Chondrocyte (in vitro differentiated cells): Measurements from ENCODE around the gene POFUT1. TPM values are rescaled to one million over a fixed set of nuclear protein-coding genes. Genes with fewer than 3 reads are reported as not detected.

Experiments used
- DNase-seq: peaks from one replicate; pipeline ENCODE4 v3.0.0; 2021; ENCODE audit warnings: mixed read lengths, low spot score
- H3K27ac Mint-ChIP-seq: one replicate; pipeline ENCODE4 v1.8.0; 2021; ENCODE audit warnings: mild to moderate bottlenecking, moderate library complexity, mixed read lengths; ENCODE audit not compliant: unreplicated experiment
- H3K27me3 Mint-ChIP-seq: 2 replicates; pipeline ENCODE4 v1.8.0; 2021; ENCODE audit warnings: low read depth, mixed read lengths
- H3K36me3 Mint-ChIP-seq: 2 replicates; pipeline ENCODE4 v1.8.0; 2021; ENCODE audit warnings: low read depth, mixed read lengths
- H3K4me1 Mint-ChIP-seq: 2 replicates; pipeline ENCODE4 v1.8.0; 2021; ENCODE audit warnings: low read depth, mild to moderate bottlenecking, mixed read lengths
- H3K4me3 Mint-ChIP-seq: one replicate; pipeline ENCODE4 v1.8.0; 2021; ENCODE audit warnings: mild to moderate bottlenecking, moderate library complexity, mixed read lengths; ENCODE audit not compliant: unreplicated experiment
- H3K9me3 Mint-ChIP-seq: 2 replicates; pipeline ENCODE4 v1.8.0; 2021; ENCODE audit warnings: low read depth, mixed read lengths
- CTCF ChIP-seq: fragments of 200-600 bp; sonication (generic); IDR thresholded peaks from 2 replicates; pipeline ENCODE4 v1.5.0; 2021; ENCODE audit warnings: antibody characterized with exemption, mild to moderate bottlenecking, moderate library complexity
- total RNA-seq: library from RNA; stranded (reverse); gene quantifications from 3 replicates; pipeline ENCODE4 v1.2.1, GENCODE V29; 2021

The POFUT1 gene
- total RNA-seq, 1 donor from 2014 or later: 68.3 TPM

DNA sequence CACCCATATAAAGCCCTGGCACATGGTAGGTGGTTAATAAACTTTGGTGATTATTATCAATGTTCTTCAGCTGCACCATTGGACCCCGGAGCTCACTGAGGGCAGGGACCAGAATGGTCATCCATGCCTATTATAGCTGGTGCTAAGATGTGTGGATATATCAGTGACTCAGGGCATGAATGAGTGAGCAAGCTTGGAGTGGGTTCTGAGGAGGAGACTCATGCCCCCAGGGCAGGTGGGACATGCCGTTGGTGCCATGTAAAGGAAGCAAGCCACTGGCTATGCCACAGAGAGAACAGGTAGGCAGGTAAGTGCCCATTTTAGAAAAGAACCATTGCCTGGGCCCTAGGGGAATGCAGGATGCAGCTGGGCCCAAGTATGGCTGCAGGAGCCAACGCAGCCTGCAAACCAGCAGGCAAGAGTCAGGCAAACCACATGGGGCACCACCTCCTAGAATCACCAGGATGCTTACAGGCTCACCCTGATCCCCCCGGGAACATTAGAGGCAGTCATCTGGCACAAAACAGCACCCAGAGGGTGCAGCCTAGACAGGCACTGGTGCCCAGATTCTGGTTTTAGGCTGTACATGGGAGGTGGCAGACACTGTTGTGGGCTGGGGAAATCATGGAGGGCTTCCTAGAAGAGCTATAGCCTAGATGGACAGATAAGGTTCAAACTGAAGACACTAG is 23.6 kb upstream of the POFUT1 start:
- no peaks in the 10 kb centered on the region for H3K9me3 Mint-ChIP-seq

GRCh38 chr20:32184961-32185603 is 22.6 kb upstream of the POFUT1 start:
- Mint-ChIP-seq H3K4me1 (peaks cover 19% of the 10 kb centered on the region), H3K36me3 (peaks cover 2% of the 10 kb centered on the region), H3K27ac (no peak overlapping the region), H3K9me3 (no peaks in the 10 kb centered on the region), H3K4me3 (no peak overlapping the region), H3K27me3 (no peaks in the 10 kb centered on the region)
- no peak for DNase-seq
- no peak for TF ChIP-seq CTCF

More for the DNA sequence above, 23.6 kb upstream of the POFUT1 start:
- Mint-ChIP-seq H3K4me1 (peaks cover 11% of the 10 kb centered on the region), H3K27me3 (no peaks in the 10 kb centered on the region), H3K36me3 (peaks cover 2% of the 10 kb centered on the region), H3K4me3 (no peak overlapping the region), H3K27ac (no peak overlapping the region)
- no peak for TF ChIP-seq CTCF
- DNase-seq: no peak

DNA sequence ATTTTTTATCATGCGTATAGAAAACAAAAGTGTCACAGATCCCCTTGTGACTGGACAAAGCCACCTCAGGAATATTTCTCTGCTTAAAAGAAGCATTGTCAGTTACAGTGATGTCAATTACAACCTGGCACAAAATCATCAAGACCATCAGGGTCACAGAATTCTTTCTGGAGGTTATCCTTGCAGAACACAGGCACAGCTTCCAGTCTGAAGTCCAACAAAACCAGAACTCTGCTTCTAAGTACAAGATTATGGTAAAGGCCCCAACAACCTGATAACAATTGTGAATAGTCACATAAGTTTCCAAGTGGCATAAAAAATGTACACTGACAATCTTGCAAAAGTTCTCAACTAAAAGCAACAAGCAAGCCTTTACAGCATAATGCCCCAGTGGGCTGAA is 21.2 kb upstream of the POFUT1 start:
- no peak for TF ChIP-seq CTCF
- no peak overlapping the region for H3K27ac Mint-ChIP-seq
- no peak for DNase-seq
- H3K4me1 Mint-ChIP-seq: peaks cover 26% of the 10 kb centered on the region
- no peak overlapping the region for H3K4me3 Mint-ChIP-seq
- peaks cover 2% of the 10 kb centered on the region for H3K36me3 Mint-ChIP-seq
- no peaks in the 10 kb centered on the region for H3K9me3 Mint-ChIP-seq
- H3K27me3 Mint-ChIP-seq: no peaks in the 10 kb centered on the region

- H3K27me3 Mint-ChIP-seq: no peaks in the 10 kb centered on the region
- no peak for TF ChIP-seq CTCF
- H3K4me1 Mint-ChIP-seq: peaks cover 32% of the 10 kb centered on the region
- peaks cover 3% of the 10 kb centered on the region for H3K36me3 Mint-ChIP-seq
- H3K9me3 Mint-ChIP-seq: no peaks in the 10 kb centered on the region
- H3K27ac Mint-ChIP-seq: no peak overlapping the region
- no peak for DNase-seq
- peak overlapping the region; percentile 51 for H3K4me3 Mint-ChIP-seq
Observed at GRCh38 chr20:32188376-32189122, 19.1 kb upstream of the POFUT1 start.

DNA sequence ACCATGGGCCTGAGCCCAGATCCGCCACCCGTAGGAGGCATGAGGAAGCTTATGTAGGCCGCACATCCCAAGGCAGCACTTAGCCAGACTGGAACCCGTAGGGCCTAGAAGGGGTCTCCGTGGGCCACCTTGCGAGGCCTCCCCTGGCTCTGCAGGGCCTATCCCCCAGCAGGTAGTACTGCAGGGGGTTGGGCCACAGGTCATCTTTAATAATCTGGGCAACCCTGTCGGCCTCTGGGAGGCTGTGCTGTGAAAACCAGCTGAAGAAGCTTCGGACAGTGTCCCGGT is 18.6 kb upstream of the POFUT1 start:
- TF ChIP-seq CTCF: no peak
- DNase-seq: no peak
- H3K27ac Mint-ChIP-seq: no peak overlapping the region
- no peaks in the 10 kb centered on the region for H3K27me3 Mint-ChIP-seq
- peaks cover 32% of the 10 kb centered on the region for H3K4me1 Mint-ChIP-seq
- H3K9me3 Mint-ChIP-seq: no peaks in the 10 kb centered on the region
- peaks cover 4% of the 10 kb centered on the region for H3K36me3 Mint-ChIP-seq
- peak overlapping the region; percentile 77 for H3K4me3 Mint-ChIP-seq
